ENCODE data around the gene ITSN2. TPM values are rescaled to one million over a fixed set of nuclear protein-coding genes. Genes with fewer than 3 reads are reported as not detected.
A peak's percentile ranks its signal among the peaks of the same experiment; 100 is the strongest.

ITSN2 gene
- total RNA-seq, 1 donor from 2014 or later: 28.6 TPM

- Mint-ChIP-seq H3K27ac (ENCODE audit: unreplicated experiment) (no peak overlapping the region), H3K4me3 (ENCODE audit: unreplicated experiment) (no peak overlapping the region), H3K36me3 (ENCODE audit: low read depth) (peaks cover 2% of the 10 kb centered on the region), H3K4me1 (ENCODE audit: low read depth) (peaks cover 37% of the 10 kb centered on the region), H3K27me3 (ENCODE audit: low read depth) (no peaks in the 10 kb centered on the region), H3K9me3 (ENCODE audit: low read depth) (no peaks in the 10 kb centered on the region)
- DNase-seq (ENCODE audit: low spot score): no peak
- TF ChIP-seq CTCF (IDR thresholded peaks at IDR 0.05): no peak
Measured at GRCh38 chr2:24354957-24355356, 5.4 kb downstream of the ITSN2 start.

- H3K9me3 Mint-ChIP-seq (ENCODE audit: low read depth): no peaks in the 10 kb centered on the region
- no peak for TF ChIP-seq CTCF (IDR thresholded peaks at IDR 0.05)
Measured at GRCh38 chr2:24354395-24354794, 5.9 kb downstream of the ITSN2 start.

GRCh38 chr2:24353973-24354372 lies 6.4 kb downstream of the ITSN2 start:
- Mint-ChIP-seq H3K9me3 (ENCODE audit: low read depth) (no peaks in the 10 kb centered on the region), H3K4me3 (ENCODE audit: unreplicated experiment) (no peak overlapping the region), H3K27ac (ENCODE audit: unreplicated experiment) (no peak overlapping the region), H3K4me1 (ENCODE audit: low read depth) (peaks cover 41% of the 10 kb centered on the region), H3K36me3 (ENCODE audit: low read depth) (peaks cover 2% of the 10 kb centered on the region), H3K27me3 (ENCODE audit: low read depth) (no peaks in the 10 kb centered on the region)
- no peak for DNase-seq (ENCODE audit: low spot score)
- no peak for TF ChIP-seq CTCF (IDR thresholded peaks at IDR 0.05)

More at GRCh38 chr2:24354395-24354794, 5.9 kb downstream of the ITSN2 start:
- Mint-ChIP-seq H3K36me3 (ENCODE audit: low read depth) (peaks cover 2% of the 10 kb centered on the region), H3K4me3 (ENCODE audit: unreplicated experiment) (no peak overlapping the region), H3K27me3 (ENCODE audit: low read depth) (no peaks in the 10 kb centered on the region), H3K4me1 (ENCODE audit: low read depth) (peaks cover 40% of the 10 kb centered on the region), H3K27ac (ENCODE audit: unreplicated experiment) (no peak overlapping the region)
- DNase-seq (ENCODE audit: low spot score): no peak

GRCh38 chr2:24353364-24353763 lies 7.0 kb downstream of the ITSN2 start:
- H3K4me1 Mint-ChIP-seq (ENCODE audit: low read depth): peaks cover 37% of the 10 kb centered on the region
- no peak for TF ChIP-seq CTCF (IDR thresholded peaks at IDR 0.05)
- no peak overlapping the region for H3K27ac Mint-ChIP-seq (ENCODE audit: unreplicated experiment)
- DNase-seq (ENCODE audit: low spot score): no peak
- H3K27me3 Mint-ChIP-seq (ENCODE audit: low read depth): no peaks in the 10 kb centered on the region
- peaks cover 2% of the 10 kb centered on the region for H3K36me3 Mint-ChIP-seq (ENCODE audit: low read depth)
- H3K9me3 Mint-ChIP-seq (ENCODE audit: low read depth): no peaks in the 10 kb centered on the region
- no peak overlapping the region for H3K4me3 Mint-ChIP-seq (ENCODE audit: unreplicated experiment)

DNA sequence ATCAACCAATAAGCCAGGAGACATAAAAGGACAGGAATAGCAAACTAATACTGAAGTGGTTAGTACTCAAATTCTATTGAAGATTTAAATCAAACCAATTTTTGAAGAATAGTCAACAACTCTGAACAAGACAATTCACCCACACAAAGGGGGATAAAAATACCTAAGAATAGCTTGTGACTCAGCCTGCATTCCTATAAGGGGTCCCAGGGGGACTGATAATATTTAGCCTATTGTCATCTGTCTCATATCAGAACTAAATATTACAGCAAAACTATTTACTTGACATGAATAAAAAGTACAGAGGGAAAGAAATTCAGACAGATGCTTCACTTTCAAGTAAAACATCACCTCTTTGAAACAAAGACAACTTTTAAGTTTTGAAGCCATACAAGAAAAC lies 7.7 kb downstream of the ITSN2 start:
- Mint-ChIP-seq H3K4me3 (ENCODE audit: unreplicated experiment) (no peak overlapping the region), H3K4me1 (ENCODE audit: low read depth) (peaks cover 32% of the 10 kb centered on the region), H3K9me3 (ENCODE audit: low read depth) (no peaks in the 10 kb centered on the region), H3K27ac (ENCODE audit: unreplicated experiment) (peak overlapping the region; percentile 27), H3K27me3 (ENCODE audit: low read depth) (no peaks in the 10 kb centered on the region), H3K36me3 (ENCODE audit: low read depth) (peaks cover 2% of the 10 kb centered on the region)
- no peak for TF ChIP-seq CTCF (IDR thresholded peaks at IDR 0.05)
- DNase-seq (ENCODE audit: low spot score): no peak

Measured in chondrocyte (in vitro differentiated cells).